EH (cell line): ENCODE results near the gene RIC1.
A peak's percentile ranks its signal among the peaks of the same experiment; 100 is the strongest.
"Not testable (repeated sequence)": the region's sequence is repeated elsewhere in the genome, so short reads cannot be mapped to it uniquely, and the experiment has no call there.

Experiments used
- DNase-seq: peaks from one replicate; pipeline ENCODE4 v3.0.0-alpha.2; 2015; ENCODE audit warnings: low read depth

Gene RIC1

DNA sequence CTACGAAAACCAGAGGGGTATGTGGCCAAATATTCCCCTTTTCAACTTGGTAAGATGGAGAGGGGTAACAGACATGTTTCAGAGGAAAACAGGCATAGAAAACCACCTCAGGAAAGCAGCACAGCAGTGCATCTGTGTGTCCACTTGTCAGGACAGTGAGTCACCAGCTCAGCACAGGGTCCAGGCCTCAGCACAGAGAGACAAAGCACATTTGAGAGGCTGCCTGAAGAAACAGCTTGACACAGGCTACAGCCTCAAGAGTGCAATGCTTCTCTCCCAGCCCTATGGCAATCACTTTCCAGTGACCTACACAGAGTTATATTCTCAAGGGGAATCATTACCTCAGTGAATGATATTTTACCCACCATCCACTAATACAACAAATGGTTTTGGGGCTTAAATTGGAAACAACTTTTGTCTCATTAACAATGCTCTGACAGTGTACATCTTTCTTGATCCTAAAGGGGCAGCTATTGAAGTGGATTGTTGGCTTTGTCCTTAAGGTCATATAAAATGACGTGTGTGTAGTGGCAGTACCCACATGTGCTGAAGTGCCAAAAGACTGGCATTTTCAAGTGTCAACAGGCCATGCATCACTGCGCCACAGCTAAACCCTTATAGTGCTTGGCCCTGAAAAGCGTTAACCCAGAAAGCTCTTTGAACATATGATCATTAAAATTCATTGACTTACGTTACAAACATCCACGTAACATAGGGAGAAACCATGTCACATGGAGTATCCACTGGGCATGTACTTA lies 157.6 kb downstream of the RIC1 start:
- peak; percentile 26 for DNase-seq

DNA sequence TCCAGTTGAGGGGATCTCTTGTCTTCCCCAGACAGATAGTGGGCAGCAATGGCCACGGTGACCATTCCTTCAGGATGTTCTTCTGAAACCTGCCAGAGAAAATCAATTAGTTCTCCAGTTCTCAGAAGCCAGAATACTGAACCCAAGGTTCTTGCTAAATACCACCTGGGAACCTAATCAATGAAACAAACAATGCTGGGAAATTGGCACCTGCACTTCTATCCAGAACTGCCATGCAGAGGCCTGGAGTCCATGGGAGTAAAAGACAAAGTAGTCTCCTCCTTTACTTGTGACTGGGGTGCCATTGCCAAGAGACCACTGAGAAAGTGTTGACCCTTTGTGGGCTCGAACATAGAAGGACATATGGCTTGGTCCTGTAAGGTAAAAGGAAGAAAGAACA lies 158.3 kb downstream of the RIC1 start:
- DNase-seq: no peak

DNA sequence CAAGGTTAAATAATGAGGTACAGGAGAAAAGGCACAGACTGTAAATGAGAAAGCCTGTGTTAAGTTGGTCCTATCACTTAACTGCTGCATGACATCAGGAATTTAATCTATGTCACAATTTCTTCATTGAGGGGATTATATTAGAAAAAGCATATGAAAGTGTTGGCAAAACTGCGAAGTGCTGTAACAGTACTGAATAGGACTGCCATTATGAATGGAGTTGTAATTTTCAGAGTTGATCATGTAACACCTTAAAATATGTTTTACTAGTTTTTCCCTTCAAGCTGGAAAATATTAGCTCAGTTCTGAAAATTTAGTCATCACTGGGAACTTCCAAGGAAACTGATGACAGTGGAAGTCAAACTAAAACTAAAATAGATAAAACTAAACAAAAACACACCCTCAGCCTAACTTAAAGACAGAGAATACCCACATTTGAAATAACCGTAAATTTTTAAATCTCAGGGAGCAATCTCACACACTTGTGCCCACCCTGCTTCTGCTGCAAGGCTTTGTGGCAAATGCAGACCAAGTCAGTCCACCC lies 158.9 kb downstream of the RIC1 start:
- DNase-seq: no peak

DNA sequence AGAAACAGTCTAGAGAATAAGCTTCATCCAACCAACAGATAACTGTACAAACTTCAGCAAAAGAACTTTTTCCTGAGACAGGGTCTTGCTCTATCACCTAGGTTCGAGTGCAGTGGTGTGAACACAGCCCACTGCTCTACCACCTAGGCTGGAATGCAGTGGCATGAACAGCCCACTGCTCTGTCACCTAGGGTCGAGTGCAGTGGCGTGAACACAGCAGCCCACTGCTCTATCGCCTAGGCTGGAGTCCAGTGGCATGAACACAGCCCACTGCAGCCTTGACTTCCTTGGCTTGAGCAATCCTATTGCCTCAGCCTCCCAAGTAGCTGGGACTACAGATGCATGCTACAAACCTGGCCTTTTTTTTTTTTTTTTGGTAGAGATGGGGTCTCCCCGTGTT lies 160.6 kb downstream of the RIC1 start:
- no peak for DNase-seq

DNA sequence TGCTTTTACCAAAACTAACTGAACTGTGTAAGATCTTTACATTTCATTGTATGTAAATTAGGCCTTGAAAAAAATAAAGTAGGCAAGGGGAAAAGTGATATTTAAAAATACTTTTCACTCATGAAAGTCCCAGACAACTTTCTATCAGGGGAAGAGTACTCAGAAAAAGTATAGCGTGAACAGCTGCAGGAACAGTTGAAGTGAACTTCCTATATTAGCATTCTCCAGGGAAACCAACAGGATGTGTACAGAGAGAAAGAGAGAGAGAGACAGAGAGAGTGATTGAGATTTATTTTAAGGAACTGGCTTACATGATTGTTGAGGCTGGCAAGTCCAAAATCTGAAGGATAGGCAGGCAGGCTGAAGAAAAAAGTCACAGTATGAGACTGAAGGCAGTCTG lies 162.0 kb downstream of the RIC1 start:
- no peak for DNase-seq

DNA sequence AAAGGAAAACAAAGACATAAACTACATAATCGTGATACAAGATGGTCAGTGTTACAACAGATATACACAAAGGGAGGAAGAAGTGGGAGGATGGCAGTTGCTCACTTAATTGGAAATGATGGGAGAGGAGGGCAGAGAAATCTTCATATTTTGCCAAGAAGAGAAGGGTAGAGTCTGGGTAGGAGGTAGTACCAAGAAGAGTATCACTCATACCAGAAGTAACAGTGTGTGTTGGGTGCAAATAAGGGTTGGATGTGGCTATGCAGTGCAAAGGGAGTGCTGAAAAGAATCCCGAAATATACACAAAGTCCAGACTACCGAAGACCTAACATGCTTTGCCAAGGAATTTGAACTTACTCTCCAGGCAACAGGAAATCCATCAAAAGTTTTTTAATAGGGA lies 163.0 kb downstream of the RIC1 start:
- DNase-seq: no peak

DNA sequence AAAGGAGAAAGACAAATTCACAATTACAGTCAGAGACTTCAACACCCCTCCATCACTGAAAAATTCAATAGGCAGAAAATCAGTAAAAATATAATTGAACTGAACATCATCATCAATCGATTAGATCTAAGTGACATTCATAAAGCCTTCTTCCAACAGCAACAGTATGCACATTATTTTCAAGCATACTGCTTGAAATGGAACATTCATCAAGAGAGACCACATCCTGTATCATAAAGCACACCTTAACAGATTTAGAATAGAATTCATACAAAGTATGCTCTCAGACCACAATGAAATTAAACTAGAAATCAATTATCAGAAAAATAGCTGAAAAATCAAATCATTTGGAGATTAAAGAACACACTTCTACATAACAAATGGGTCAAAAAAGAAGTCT lies 164.9 kb downstream of the RIC1 start:
- no peak for DNase-seq

DNA sequence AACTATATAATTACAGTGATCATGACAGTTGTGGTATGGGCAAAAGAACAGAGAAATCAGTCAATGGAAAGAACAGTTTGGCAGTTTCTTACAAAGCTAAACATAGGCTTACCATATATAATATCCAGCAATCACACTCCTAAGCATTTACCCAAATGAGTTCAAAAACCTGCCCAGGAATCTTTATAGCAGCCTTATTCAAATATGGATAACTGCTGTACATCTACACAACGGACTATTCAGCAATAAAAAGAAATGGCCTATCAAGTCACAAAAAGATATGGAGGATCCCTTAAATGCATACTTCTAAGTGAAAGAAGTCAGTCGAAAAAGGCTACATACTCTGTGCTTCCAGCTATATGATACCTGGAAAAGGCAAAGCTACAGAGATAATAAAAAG lies 167.4 kb downstream of the RIC1 start:
- DNase-seq: no peak

DNA sequence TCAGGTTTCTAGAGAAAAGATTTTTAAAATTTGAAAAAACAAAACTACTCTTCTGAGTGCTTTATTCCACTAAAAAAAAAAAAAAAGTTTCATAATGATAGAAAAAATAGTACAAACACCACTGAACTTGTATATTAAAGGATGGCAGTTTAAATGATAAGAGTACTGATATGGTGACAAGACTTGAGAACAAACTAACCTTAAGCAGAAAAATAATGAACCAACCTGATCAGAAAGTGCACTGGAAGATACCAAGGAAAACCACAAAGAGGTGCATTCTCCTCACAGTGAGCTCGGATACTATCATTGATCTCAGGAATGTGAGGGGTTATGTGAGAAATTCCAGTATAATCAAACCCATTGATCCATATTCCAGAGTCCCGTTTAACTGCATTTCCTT lies 169.7 kb downstream of the RIC1 start:
- no peak for DNase-seq

DNA sequence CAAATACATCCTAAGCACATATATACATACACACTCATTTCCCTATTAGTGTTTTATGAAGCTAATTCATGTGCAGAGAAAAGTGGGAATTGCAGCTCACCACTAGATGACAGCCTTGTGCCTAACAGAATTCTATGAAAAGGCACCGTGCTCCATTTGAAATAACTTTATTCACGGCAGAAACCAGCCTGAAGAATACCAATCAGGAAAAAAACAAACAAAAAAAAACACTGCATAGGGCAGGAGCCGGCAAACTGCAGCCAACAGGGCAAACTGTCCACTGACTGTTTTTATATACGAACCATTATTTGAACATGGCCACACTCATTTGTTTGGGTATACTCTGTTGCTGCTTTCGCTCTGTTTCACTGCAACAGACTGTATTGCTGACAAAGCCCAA lies 170.4 kb downstream of the RIC1 start:
- peak; percentile 62 for DNase-seq

DNA sequence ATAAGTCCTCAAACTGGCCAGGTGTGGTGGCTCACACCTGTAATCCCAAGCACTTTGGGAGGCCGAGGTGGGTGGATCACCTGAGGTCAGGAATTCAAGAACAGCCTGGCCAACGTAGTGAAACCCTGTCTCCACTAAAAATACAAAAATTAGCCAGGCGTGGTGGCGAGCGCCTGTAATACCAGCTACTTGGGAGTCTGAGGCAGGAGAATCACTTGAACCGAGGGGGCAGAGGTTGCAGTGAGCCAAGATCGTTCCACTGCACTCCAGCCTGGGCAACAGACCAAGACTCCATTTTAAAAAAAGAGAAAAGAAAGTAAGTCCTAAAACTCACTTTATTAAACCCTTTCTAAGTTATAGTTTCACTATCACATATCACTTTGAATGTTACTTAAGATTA lies 171.5 kb downstream of the RIC1 start:
- DNase-seq: not testable (repeated sequence)

DNA sequence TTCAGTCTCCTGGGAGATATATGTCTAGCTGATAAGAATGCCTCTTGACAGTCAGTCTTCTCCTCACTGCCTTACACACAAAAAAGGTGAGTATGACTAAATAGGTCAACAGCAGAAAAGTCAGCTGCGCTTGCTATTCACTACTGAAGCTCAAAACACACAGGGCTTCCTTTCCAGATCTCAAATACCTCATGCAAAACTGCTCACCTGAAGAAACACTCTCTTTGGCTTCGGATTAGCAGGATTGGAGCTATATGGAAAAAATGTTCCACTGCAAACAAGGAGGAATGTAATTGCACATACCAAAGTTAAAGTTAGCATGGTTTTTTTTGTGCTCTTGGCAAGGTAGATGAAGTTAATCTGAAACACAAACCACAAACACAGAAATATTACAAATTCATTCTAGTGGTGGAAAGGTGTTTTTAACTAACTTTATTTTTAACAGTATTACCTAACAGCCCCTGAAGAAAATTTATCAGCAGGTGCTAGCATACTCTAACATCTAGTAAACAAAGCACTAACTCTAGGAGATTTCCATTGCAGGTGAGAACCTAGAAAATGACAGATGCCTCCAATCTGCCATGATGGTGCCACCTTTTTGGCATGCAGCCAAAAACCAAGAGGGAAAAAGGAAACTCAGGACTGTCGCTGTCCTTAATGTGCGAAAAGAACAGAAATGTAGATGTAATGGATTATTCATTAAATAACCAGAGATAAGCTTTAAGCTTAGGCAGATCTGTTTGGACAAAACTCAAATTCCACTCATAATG lies 172.2 kb downstream of the RIC1 start:
- DNase-seq: no peak

DNA sequence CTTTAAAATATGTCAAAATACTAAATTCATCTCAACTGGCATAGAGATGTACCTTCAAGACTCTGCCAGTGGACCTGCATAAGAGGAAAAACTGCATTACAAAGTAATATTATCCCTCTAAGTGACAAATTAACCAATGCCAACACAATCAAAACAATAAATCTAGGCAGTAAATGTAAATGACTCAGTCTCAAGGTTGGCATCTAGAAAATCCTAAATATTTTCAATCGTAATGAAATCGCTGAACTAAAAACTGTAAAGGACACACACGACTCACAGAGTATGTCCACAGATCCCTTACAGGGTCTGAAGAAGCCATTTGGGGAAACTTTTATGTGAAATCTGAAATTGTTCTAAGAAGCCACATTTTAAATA lies 172.8 kb downstream of the RIC1 start:
- peak; percentile 45 for DNase-seq

DNA sequence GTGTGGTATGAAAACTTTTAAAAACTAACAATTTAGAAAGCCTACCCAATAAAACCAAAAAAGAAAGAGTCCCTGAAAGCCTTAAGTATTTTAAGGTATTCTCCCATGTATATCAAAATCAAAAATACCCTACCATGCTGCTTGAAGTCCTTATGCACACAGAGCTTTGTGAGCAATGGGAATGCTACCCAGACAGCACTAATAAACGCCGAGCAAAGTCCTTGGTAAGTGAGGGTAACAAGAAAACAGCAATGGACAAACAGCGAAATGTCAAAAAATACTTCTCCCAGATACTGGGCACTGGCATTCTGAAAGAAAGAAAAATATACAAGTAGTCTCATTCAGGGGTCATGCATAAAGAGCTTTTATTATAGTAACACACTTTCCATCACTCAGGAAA lies 176.6 kb downstream of the RIC1 start:
- DNase-seq: no peak

DNA sequence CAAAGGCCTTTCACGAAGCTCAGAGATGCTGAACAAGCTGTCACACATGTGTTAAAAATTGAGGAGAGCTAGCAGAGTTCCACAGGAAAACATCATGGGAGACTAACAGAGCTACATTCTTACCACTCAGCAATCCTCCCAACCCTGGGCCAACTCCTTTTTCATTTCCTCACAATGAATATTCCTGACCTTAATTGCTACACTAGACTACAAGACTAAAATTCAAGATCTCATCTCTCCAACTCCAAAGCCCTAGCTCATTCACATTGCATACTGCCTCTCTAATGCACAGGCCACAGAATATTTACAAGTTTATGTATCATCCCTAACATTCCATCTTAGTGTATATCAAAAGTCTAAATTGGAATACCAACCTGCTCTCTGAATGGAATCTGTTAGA lies 182.8 kb downstream of the RIC1 start:
- no peak for DNase-seq

DNA sequence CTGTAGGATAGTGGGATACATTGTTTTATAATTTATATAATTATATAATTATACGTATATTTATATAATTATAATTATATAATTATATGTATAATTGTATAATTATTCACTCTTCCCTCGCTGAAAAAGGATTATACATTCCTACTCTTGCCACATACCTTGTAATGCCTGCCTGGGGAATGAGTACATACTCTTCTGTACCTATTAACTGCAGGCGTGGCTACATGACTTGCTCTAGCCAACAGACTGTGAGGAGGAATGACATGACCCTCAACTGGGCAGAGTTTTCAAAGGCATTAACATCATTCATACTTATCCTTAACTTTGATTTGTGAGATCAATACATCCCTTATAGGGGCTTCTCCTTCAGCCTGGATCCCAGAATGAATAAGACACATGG lies 184.9 kb downstream of the RIC1 start:
- DNase-seq: no peak

DNA sequence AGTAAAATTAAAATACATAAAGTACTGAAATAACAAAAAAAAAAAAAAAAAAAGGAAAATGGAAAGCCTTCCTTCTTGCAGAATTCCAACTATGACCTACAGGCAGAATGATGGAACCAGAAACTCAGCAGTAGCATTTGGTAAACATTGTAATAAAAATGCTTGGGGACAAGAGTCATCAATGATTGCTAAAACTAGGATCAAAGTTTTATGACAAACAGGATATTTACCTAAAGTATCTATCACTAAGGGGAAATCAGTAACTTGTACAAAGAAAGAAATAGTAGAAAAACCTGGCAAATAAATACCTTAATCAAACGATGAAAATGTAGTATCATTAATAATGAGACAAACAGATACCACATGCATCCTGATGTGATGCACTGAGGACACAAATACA lies 186.6 kb downstream of the RIC1 start:
- DNase-seq: no peak

DNA sequence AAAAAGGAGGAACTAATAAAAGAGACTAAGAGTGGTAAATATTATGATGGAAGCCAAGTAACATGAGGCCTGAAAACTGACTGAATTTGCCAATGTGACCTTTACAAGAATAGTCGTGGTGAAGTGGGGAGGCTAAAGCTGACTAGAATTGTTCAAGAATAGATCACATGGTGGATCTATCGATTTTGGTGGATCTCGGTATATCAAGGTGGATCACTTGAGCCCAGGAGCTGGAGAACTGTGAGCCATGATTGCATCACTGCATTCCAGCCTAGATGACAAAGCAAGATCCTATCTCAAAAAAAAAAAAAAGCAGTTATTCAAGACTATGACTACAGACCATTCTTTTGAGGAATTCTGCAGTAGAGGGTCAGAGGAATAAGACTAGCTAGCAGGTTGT lies 189.0 kb downstream of the RIC1 start:
- DNase-seq: peak; percentile 75

DNA sequence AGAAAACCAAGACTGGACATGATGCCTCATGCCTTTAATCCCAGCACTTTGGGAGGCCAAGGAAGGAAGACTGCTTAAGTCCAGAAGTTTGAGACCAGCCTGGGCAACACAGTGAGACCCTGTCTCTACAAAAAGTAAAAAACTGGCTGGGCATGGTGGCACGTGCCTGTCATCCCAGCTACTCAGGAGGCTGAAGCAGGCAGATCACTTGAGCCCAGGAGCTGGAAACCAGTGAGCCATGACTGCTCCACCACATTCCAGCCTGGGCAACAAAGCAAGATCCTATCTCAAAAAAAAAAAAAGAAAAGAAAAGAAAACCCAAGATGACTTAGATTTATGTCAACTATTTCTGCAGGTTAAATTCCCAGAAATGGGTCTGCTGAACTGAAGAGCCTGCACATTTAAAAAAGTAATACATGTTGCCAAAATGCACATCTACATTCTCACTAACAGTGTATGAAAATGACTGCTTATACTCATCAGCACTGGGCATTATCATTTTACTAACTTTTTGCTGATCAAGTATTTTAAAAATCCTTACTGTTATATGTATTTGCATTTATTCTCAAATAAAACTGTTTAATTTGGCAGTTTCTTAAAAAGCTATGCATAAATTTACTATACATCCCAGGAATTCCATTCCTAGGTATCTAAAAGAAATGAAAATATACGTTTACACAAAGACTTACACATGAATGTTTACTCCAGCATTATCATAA lies 189.7 kb downstream of the RIC1 start:
- no peak for DNase-seq

DNA sequence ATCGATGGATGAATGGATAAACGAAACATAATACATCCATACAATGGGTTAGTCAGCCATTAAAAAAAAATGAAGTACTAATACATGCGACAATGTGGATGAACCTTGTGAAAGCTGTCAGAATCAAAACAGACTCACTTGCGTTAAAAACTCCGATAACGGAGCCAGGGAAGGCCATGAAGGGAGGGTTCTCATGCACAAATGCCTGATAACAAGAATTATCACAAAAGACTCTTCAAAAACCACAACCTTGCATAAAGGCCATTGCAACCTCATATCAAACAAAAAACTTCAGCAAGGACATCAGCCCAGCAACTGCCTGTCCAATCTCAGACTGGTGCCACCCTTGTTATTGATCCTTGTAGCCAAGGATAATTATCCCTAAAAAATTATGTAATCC lies 190.3 kb downstream of the RIC1 start:
- DNase-seq: no peak

DNA sequence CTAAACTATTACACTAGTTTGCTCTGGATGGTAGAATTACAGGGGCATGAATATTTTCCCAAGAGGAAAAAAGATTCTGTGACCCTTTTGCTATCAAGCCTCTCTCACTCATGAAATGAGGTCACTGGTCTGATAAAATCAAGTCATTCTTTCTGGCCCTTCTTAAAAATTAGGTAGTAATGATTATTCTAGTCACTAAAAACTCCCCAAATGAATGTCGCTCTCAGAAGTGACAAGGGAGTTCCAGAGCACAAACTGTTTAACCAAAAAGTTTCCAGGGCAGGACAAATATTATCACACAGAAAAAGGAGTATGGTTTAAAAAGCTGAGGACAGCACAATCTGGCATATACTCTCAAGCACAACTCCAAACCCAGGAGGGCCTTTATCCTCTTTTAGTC lies 191.5 kb downstream of the RIC1 start:
- no peak for DNase-seq

DNA sequence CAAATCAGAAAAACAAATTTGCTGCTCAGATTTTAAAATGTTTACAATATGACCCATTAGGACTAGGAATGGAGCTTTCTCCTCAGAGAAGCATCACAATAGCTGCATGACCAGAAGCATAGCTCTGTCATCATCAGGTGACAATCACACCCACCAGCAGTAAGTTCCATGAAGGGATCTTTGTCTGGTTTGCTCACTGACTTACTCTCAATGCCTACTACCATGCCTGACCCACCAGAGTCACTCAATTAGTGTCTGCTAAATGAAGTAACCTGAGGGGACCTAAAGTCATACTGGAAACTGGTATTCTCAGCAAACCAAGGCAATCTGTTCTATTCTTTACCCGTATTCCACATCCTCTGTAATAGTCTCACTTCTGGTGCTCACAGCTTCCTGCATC lies 196.3 kb downstream of the RIC1 start:
- no peak for DNase-seq
